ENCODE measurements around the gene ZDHHC18. TPM values are rescaled to one million over a fixed set of nuclear protein-coding genes. Genes with fewer than 3 reads are reported as not detected.

Gene ZDHHC18
- total and polyA plus RNA-seq, 2 of the 8 experiments (the other 6 are each of a cell fraction or from before 2014, with no cell fraction given), result 29.7 to 49.8 TPM

GRCh38 chr1:26889551-26890466, 63.3 kb downstream of the ZDHHC18 start, which contains the start of gene GPN2 (continued):
- TF ChIP-seq CBX5 (IDR thresholded peaks at IDR 0.05; ENCODE audit: low read depth, low read length) (no peak), SIRT6 (IDR thresholded peaks at IDR 0.05; ENCODE audit: low read length) (no peak), E2F6 (IDR thresholded peaks at IDR 0.05) (peak; percentile 21; the same call in 1 of the 2 replicates), CREB1 (IDR thresholded peaks at IDR 0.05) (peak; percentile 76), CEBPB (IDR thresholded peaks at IDR 0.05; ENCODE audit: low read depth, low read length) (no peak), TAF1 (IDR thresholded peaks at IDR 0.05; ENCODE audit: low read depth, low read length) (peak; percentile 70), KDM5A (IDR thresholded peaks at IDR 0.05; ENCODE audit: low read length) (no peak), CHD2 (IDR thresholded peaks at IDR 0.05; ENCODE audit: low read length) (0 out of 2 replicates have a peak, but pooled peaks have one; percentile 8), POLR2AphosphoS5 (IDR thresholded peaks at IDR 0.05; ENCODE audit: low read depth, low read length) (peak; percentile 83), NANOG (IDR thresholded peaks at IDR 0.05; ENCODE audit: insufficient read depth, low read depth, low read length, poor library complexity, severe bottlenecking) (no peak), CHD1 (IDR thresholded peaks at IDR 0.05; ENCODE audit: low read depth, low read length) (no peak), RAD21 (IDR thresholded peaks at IDR 0.05 in 1 of 2, conservative IDR thresholded peaks at IDR 0.05 in 1 of 2; ENCODE audit: low read depth in 2 of 2, low read length in 2 of 2) (no peak), SUZ12 (IDR thresholded peaks at IDR 0.05; ENCODE audit: low read length) (no peak), POLR2A (IDR thresholded peaks at IDR 0.05; ENCODE audit: control extremely low read depth in 1 of 2, low read depth in 2 of 2, low read length in 2 of 2) (peak; percentile 74 to 84), TBP (IDR thresholded peaks at IDR 0.05; ENCODE audit: low read depth, low read length) (peak; percentile 73), KDM1A (IDR thresholded peaks at IDR 0.05; ENCODE audit: borderline replicate concordance, low read length) (peak; percentile 78; the same call in 1 of the 2 replicates), KDM4A (IDR thresholded peaks at IDR 0.05; ENCODE audit: low read depth, low read length, severe bottlenecking) (peak; percentile 84), BCL11A (IDR thresholded peaks at IDR 0.05; ENCODE audit: low read depth in 2 of 2, low read length in 2 of 2) (no peak), HDAC2 (IDR thresholded peaks at IDR 0.05; ENCODE audit: borderline replicate concordance in 1 of 2, low read depth in 2 of 2, low read length in 2 of 2) (peak in 1 of 2 experiments; percentile 67; a peak in 1 of 4 replicates), PHF8 (conservative IDR thresholded peaks at IDR 0.05; ENCODE audit: low read depth, low read length) (peak; percentile 66; the same call in 1 of the 2 replicates), CBX8 (IDR thresholded peaks at IDR 0.05; ENCODE audit: borderline replicate concordance, low read depth, low read length) (no peak), ASH2L (IDR thresholded peaks at IDR 0.05; ENCODE audit: low read length) (peak; percentile 69)

Data from H1 (cell line).